GM20000 (cell line): ENCODE results near the gene PPIH.
A peak's percentile ranks its signal among the peaks of the same experiment; 100 is the strongest.

Experiments
- DNase-seq: peaks from one replicate; pipeline ENCODE4 v3.0.0; 2012; ENCODE audit warnings: low spot score
- CTCF ChIP-seq: IDR thresholded peaks from 2 replicates; pipeline ENCODE4 v1.5.1; 2012; ENCODE audit warnings: mild to moderate bottlenecking, control low read depth; ENCODE audit errors: extremely low read depth, missing control alignments

Gene PPIH

DNA sequence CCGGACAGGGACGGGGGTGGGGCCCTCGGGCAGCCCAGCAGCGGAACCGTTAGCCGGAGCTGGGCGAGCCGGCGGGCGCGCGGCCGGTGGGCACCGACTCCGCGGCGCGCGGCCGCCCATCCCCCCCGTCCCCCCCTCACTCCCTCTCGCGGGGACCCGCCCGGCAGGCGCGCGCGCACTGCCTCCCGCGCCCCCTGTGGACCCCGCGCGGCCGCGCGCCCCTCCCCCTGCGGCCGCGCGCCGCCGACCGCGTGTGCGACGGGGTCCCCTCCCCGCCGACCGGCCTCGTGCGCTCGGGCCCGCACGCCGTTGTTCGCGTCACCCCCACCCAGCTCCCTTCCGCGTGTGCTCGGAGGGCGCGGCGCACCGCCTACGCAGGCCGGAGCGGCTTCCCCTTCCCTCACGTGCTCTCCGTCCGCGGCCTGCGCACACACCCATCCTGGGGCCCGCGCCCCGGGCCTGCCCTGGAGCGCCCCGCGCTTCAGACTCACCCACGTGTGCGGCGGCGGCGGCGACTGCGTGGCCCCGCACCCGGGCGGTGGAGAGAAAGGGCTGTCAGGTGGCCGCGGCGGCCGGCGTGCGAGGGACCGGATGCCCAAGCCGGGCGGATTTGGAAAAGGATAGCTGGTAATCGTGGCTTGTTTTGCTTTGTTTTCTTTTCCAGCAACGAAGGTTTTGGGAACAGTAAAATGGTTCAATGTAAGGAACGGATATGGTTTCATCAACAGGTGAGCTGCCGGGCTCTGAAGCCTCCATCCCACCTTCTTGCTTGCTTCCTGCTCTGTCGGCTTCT lies 24.7 kb downstream of the PPIH start:
- peak; percentile 91 for DNase-seq
- TF ChIP-seq CTCF, result no peak

DNA sequence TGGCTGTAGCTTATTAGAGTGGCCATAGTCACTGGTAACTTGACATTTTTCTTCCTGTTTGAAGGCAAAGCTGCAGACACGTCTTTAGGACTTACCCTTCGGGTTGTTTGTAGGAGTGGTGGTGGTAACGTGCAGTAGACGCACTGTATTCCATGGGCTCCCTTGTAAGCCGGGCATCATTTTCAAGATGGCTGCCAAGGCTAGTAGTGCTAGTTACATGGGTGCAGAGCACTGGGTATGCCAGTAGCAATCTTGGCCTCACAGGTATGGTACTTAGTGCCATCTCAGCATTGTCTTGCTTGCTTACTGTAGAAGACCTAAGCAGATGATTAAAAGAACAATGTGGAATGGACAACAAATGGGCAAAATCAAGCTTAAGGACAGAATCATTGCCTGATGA lies 25.9 kb downstream of the PPIH start:
- TF ChIP-seq CTCF, result no peak
- DNase-seq, result no peak

DNA sequence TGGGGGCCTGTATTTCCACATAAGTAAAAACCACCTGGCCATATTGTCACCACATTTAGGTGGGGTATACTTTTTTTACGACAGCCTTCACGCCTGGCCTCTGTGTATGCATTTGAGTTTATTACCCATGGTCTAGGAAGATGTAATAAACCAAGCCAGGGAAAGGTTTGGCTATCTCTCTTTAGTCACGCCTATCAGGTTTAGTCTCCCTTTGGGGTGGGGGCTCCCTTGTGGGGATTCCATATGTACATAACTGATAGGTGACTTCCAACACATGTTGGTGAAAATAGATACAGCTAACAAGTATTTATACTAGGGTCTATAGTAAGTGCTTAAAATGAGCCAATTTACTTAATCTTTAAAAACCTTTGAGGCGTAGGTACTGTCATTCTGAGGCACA lies 28.2 kb downstream of the PPIH start:
- no peak for DNase-seq
- no peak for TF ChIP-seq CTCF

- no peak for TF ChIP-seq CTCF
- DNase-seq, result no peak
Measured at GRCh38 chr1:42689912-42690311, 31.7 kb downstream of the PPIH start.

- no peak for DNase-seq
- peak; percentile 14 for TF ChIP-seq CTCF
Measured at GRCh38 chr1:42690477-42691156, 32.4 kb downstream of the PPIH start.

DNA sequence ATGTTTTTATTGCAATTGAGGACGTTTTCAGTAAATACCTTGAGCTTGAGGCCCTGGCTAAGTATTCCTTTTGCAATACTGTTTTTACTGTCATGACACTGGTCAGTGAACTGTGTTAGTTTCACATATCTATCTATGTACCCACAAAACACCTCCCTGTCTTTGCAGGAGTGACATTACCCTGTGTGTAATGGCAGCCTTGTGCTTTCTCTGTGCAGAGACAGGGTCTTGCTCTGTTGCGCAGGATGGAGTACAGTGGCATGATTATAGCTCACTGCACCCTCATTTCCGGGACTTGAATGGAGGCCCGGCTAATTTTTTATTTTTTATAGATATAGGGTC lies 32.9 kb downstream of the PPIH start:
- DNase-seq, result no peak
- TF ChIP-seq CTCF, result no peak

- no peak for DNase-seq
- TF ChIP-seq CTCF, result no peak
Measured at GRCh38 chr1:42692461-42692860, 34.2 kb downstream of the PPIH start.
